Subcutaneous adipose tissue (tissue), 4 donors: Measurements from ENCODE around the gene SPI1. TPM values are rescaled to one million over a fixed set of nuclear protein-coding genes. Genes with fewer than 3 reads are reported as not detected.

Experiments used
- total RNA-seq, 4 donors: library from RNA; depleted of rRNA; stranded (reverse); fragments of >200 nt; gene quantifications; one replicate each; pipeline ENCODE4 v1.1.0, GENCODE V29; 2016
- TF ChIP-seq, protein P1 (sequence below): fragments of 450-650 bp; IDR thresholded peaks from one replicate; pipeline ENCODE4 v1.5.1; 2016; ENCODE audit warnings: low read depth, mild to moderate bottlenecking, control low read depth, antibody characterized with exemption, moderate library complexity

Gene SPI1
- total RNA-seq, 4 donors from 2014 or later, result 20.3 to 92.3 (median 32.6) TPM

- TF ChIP-seq, protein P1, sequence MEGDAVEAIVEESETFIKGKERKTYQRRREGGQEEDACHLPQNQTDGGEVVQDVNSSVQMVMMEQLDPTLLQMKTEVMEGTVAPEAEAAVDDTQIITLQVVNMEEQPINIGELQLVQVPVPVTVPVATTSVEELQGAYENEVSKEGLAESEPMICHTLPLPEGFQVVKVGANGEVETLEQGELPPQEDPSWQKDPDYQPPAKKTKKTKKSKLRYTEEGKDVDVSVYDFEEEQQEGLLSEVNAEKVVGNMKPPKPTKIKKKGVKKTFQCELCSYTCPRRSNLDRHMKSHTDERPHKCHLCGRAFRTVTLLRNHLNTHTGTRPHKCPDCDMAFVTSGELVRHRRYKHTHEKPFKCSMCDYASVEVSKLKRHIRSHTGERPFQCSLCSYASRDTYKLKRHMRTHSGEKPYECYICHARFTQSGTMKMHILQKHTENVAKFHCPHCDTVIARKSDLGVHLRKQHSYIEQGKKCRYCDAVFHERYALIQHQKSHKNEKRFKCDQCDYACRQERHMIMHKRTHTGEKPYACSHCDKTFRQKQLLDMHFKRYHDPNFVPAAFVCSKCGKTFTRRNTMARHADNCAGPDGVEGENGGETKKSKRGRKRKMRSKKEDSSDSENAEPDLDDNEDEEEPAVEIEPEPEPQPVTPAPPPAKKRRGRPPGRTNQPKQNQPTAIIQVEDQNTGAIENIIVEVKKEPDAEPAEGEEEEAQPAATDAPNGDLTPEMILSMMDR, result no peak
Measured at GRCh38 chr11:47400768-47401279, 22.5 kb upstream of the SPI1 start.

DNA sequence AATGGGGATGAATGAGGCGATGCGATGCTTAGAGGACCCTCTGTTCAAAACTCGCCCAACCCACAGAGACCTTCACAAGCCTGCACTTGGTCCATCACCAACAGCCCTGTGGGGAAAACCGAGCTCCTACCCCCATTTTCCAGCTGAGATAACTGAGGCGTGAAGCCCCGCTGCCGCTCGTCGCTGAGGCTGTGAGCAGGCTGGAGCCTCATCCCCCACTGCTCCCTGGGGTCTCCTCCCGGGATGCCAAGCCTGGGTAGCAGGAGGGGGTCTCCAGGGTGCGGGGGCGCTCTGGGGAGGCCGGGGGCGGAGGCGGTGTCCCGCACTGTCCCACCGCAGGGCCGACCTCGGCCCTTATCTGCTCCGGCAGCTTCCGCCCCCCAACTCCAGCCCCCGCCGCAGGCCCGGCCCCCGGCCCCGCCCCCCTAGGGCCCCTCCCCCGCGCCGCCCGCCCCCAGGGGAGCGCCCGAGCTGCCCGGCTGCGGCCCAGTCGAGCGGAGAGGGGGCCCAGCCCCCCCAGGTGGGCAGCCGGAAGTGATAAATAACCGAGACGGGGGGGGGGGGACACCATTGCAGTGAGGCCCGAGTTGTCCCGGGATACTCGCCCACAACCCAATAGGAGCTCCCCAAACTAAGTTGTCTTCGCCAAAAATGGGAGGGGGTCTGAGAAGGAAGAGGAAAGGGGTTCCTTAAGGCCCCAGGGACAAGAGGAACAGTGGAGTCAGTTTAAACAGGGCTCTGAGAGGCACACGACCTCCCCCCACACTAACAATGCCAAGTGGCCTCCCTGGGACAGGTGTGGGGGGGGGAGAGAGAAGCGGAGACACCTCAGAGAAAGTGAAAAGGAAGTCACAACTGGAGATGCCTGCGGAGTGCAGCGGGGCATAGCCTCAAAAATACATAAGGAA lies 21.8 kb upstream of the SPI1 start:
- TF ChIP-seq, protein P1, result no peak

- TF ChIP-seq, protein P1, result no peak
Measured at GRCh38 chr11:47398551-47398950, 20.2 kb upstream of the SPI1 start.

GRCh38 chr11:47398011-47398410 lies 19.7 kb upstream of the SPI1 start:
- TF ChIP-seq, protein P1, result no peak

DNA sequence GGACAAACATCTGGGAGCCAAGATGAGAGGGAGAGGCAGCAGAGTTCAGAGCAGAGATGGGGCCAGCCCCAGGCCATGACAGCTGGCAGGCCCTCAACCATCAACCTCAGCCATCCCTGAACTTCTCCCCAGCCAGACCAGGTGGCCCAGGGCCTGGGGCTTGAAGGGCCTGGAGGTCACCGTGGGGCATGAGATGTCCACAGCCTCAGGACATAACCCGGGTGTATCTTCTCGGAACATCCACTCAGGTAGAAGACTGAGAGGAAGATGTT lies 17.6 kb upstream of the SPI1 start:
- TF ChIP-seq, protein P1, result no peak

DNA sequence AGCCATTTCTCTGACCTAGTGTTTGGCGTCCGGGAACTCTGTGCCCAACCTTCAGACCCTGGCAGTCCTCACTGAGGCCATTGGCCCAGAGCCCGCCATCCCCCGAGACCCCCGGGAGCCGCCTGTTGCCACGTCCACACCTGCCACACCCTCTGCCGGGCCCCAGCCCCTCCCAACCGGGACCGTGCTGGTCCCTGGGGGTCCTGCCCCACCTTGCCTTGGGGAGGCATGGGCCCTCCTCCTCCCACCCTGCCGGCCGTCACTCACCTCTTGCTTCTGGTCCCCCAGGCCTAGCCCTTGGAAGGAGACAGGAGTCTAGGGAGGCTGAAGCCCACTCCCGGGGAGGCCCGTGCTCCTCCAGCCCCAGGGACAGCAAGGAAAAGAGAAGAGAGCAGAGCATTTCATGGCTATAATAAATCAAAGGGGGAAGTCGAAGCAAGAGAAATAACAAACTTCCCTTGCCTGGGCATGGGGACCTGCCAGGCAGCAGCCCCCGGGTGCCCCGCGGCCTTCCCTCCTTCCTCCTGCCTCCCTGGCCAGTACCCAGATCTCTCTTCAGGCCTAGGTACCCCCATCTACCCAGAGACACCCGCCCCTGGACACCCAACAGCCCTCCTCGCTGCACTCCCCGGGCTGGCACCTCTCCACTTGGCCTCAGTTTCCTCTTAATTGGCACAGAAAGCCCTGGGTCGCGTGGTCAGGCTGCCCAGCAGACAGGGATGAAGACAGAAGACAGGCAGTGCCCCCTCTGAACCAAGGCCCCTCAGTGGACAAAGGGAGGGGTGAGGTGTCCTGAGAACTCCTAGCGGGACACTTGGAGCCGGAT lies 17.1 kb upstream of the SPI1 start:
- TF ChIP-seq, protein P1, result no peak
